HG03103 (cell line): ENCODE results near the gene IKBKE.

Source experiments
- ATAC-seq: cut with Tn5 transposase; IDR thresholded peaks from one replicate; pipeline ENCODE4 v1.9.1; 2021; ENCODE audit warnings: low read depth; ENCODE audit not compliant: unreplicated experiment

IKBKE gene

GRCh38 chr1:206453111-206453510, 17.2 kb upstream of the IKBKE start:
- no peak for ATAC-seq

GRCh38 chr1:206455289-206455665, 15.0 kb upstream of the IKBKE start:
- no peak for ATAC-seq

- no peak for ATAC-seq
Observed at GRCh38 chr1:206455666-206456344, 14.5 kb upstream of the IKBKE start.

- ATAC-seq, result no peak
Observed at GRCh38 chr1:206456577-206457370, 13.5 kb upstream of the IKBKE start.

- no peak for ATAC-seq
Observed at GRCh38 chr1:206457408-206458120, 12.7 kb upstream of the IKBKE start.

GRCh38 chr1:206459703-206460102, 10.6 kb upstream of the IKBKE start:
- no peak for ATAC-seq

- ATAC-seq, result no peak
Observed at GRCh38 chr1:206460836-206461426, 9.3 kb upstream of the IKBKE start.

GRCh38 chr1:206461602-206462455, 8.4 kb upstream of the IKBKE start:
- ATAC-seq, result peak; percentile 55

GRCh38 chr1:206463137-206463536, 7.1 kb upstream of the IKBKE start:
- no peak for ATAC-seq

- ATAC-seq, result no peak
Observed at GRCh38 chr1:206463911-206464310, 6.4 kb upstream of the IKBKE start.

GRCh38 chr1:206464456-206464964, 5.8 kb upstream of the IKBKE start:
- ATAC-seq, result no peak

GRCh38 chr1:206465951-206466350, 4.3 kb upstream of the IKBKE start:
- no peak for ATAC-seq

GRCh38 chr1:206466840-206467649, 3.2 kb upstream of the IKBKE start:
- no peak for ATAC-seq

GRCh38 chr1:206467915-206468314, 2.4 kb upstream of the IKBKE start:
- ATAC-seq, result no peak

- ATAC-seq, result no peak
Observed at GRCh38 chr1:206468571-206468970, 1.7 kb upstream of the IKBKE start.

GRCh38 chr1:206469411-206469932, 804 bp upstream of the IKBKE start:
- no peak for ATAC-seq

GRCh38 chr1:206470692-206471414, 577 bp downstream of the IKBKE start:
- ATAC-seq, result peak; percentile 4

GRCh38 chr1:206471415-206471801, 1.1 kb downstream of the IKBKE start:
- no peak for ATAC-seq
